HG03469 (cell line): Measurements from ENCODE around the gene MITF.

ENCODE experiments used
- ATAC-seq: cut with Tn5 transposase; IDR thresholded peaks from one replicate; pipeline ENCODE4 v1.9.1; 2021; ENCODE audit warnings: mild to moderate bottlenecking, moderate library complexity, moderate number of reproducible peaks; ENCODE audit not compliant: unreplicated experiment

Gene MITF

DNA sequence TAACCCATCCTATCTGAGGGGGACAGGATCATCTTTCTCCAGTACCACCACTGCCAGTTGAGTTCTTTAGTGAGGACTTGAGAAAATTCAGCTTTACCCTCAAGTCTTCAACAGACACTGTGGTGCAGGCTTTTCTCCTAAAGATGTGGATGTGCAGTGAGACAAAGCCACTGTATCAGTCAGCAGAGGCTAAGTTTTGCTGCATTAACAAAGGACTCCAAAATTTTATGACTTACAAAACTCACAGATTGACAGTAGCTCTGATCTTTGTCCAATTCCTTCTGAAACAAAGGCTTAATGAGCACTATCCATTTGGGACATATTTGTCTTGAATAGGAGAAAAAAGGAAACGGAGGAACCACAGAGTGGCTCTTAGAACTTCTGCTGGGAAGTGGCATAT is 87.9 kb downstream of the MITF start:
- ATAC-seq = no peak

DNA sequence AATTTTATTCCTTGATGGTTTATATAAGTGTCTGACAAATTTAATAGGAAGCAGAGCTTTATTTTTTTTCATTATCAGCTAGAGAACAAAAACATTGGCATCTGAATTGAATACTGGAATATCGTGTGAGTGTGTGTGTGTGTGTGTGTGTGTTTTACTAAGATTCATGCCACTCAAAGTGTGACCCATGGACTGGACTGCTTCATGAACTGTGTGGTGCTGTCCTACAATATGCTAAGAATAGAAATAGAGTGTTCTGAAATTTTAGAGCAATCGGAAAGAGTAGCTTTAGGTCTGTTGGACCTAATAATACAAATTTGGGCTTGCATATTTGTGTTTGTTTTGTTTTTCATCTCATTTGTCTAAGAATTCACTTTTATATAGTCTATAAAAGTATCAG is 89.6 kb downstream of the MITF start:
- ATAC-seq = no peak

DNA sequence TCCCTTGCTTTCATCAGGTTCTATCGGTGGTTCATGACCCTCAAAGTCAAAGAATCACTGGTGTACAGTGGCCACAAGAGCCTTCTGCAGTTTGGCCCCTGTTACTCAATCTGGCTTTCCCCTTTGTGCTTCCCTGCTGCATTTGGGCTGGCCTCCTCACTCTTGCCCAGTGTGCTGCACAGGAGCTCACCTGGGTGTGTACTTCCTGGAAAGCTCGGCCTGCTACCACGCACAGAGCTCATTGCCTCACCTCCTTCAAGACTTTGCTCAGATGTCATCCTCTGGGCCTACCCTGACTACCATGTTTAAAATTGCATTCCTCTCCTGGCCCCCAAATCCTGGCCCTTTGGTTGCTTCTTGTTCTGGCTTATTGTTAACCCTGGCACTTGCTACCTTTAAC is 90.9 kb downstream of the MITF start:
- no peak for ATAC-seq

DNA sequence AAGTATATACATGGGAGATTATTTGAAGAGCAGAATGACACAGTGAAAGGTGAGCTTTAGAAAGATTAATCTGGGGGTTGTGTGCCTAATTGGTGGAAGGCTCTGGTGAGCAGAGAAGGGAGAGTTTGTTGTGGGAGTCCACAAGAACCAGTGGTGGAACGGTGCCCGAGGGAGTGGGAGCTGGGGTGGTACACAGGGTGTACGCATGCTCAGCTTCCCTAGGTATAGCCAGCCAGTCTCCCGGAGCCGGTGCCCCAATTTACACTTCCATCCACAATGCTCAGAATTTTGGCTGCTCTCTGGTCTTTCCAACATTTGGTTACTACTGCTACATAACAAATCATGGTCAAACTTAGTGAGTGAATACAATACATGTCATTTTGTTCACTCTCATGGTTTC is 92.5 kb downstream of the MITF start:
- ATAC-seq = no peak

DNA sequence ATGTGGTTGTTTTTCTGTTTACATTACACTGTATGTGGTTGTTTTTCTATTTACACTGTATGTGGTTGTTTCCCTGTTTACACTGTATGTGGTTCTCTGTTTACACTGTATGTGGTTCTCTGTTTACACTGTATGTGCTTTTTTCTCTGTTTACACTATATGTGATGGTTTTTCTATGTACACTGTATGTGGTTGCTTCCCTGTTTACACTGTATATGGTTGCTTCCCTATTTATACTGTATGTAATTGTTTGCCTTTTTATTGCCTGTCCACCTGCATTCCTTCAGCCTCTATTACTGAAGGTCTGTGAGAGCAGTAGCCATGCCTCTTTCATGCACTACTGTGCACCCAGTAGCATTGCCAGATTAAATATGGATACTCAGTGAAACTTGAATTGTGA is 94.3 kb downstream of the MITF start:
- ATAC-seq = no peak

DNA sequence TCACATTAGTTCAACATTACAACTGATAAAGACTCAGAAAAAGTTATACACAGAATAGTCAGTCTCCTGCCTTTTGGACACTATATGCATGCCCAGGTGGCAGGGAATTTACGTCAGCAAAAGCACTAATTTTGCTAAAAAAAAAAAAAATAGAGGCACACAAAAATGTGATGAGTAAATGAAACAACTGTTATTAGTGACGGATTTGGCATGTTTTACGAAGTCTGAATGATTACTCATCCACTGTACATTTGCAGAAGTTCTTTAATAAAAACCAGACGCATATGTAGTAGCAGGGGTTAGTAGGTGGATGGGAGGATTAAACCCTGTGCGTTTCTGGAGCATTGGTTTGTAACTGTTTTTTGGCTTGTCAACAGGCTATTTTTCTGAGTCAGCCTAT is 99.0 kb downstream of the MITF start:
- ATAC-seq = no peak

DNA sequence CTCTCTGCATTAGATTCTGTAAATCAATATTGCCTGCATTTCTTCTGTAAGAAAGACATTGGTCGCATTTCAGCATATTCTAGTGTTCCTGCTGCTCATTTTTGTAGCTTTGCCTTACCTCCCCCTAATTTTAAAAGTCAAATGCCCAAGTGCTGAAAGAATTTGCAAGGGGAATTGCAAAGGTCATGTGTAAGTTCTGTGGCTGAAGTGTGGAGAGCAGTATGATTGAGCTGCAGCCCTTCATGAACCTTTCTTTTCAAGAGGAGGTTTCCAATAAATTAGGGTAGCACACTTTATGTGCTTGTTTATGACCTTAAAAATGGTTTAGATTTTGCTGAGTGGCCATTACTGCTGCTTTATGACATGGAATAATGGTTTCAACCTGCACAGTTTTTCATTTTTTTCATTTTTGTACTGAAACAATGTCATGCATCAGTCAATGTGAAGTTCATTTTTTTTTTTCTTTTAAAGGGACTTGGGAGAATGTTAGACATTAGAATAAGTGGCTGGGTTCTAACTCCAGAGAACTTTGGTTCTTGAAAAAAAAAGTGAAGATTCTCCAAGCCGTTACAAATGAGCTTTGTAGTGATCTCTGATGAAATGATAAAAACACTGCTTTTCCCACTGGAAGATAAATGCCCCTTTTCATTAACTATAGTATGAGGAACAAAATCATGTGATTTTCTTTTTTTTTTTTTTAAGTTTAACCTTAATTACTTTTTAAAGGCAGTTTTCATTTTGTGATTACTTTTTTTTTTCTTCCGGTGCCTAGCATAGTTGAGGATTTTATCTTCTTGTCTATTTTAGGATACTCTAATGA is 99.6 kb downstream of the MITF start:
- ATAC-seq = no peak

DNA sequence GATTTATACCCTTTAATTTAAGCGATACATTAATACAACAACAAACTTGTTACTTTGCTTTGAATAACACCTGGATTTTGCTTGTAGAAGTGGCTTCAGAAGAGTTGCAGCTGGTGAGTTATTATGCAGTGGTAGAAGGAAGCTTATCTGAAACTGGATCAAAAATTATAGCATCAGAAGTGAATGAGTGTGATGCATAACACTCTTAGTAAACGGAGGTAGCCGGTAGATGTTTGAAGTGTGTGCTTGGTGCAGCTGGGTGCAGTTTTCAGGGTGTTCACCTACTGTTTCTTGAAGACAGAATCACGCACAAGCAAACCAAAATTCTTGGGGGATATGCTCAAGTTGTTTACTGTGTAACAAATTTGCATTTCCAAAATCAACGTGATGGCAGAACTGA is 103.1 kb downstream of the MITF start:
- no peak for ATAC-seq

DNA sequence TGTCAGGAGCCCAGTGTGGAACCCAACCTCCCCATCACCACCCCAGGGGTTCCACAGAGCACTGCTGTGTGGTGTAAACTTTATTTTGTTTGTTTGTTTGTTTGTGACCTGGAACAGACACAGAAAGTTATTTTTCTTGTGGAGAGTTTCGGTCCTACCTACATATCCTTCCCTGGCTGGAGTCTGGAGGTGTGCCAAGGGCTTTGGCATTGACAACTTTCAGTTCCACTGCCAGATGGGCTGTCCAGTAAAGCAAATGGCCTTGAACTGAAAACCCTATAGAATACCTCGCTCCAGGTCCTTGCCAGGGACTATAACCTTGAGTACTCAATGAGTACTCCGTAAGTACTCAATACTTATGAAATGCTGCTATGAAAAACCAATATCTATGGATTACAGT is 103.5 kb downstream of the MITF start:
- ATAC-seq = no peak

DNA sequence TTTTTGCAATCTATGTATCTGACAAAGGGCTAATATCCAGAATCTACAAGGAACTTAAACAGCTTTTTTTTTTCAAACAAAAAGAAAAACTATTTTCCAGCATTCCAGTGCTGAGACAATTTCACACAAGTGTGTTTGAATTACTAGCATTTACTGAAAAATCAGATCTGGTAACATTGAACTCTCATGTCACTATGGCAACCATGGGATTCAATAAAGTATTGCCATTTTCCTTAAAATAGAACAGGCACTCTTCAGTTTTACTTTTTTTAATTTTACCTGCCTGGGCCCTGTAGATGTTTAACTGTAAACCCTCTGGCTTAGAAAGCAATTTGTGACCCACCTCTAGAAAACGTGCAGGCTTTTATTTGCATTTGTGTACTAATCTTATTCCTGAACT is 105.4 kb downstream of the MITF start:
- ATAC-seq = no peak

DNA sequence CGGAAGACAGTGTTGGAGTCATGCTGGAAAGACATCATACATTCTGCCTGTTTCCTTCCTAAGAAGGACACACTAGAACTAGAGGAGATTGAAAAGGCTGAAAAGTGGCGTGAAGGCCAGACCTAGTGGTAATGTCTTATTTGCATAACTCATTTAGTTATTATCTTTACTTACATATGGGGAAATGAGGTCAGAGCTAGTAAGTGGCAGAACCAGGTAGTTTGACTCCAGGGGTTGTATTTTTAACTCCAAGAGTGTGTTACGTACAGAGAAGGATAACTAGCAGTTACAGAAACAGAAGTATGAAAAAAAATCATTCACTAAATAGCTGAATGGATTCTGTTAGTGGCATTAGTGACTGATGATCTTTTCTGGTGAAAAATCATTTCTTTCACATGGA is 108.0 kb downstream of the MITF start:
- ATAC-seq = no peak

DNA sequence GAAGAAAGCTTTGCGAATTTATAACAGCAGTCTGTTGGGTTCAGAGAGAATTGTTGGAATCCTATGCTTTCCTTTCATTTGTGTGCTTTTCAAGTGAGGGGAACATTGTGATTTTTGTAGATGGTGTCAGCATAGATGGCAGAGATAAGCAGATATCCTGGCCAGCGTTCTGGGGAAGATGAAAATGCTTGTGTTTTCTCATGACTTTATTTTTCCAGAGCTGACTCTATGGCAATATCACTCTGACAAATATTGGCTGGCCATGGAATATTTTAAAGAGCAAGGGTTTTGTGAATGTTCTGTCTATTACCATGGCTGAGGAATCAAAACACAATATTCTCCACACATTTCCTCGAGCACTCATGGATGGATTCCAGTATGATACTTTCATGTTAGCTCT is 108.8 kb downstream of the MITF start:
- ATAC-seq = no peak

DNA sequence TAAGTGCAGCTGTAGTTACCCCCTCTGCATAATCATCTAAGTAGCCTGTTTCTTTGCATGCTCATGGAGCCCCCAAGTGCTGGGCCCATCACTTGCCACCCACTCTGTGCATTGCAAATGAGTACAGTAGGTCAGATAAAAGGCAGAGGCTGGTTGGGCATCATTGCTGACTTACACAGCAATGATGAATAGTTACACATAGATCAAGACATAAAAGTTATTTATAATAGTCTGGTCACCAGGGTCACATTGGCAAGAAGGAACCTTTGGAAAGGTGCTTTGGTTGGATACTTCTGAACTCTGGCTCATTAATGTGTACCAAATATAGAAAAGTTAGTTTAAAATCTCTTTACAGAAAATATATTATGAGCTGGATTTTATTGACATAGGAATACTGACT is 111.6 kb downstream of the MITF start:
- ATAC-seq = no peak

DNA sequence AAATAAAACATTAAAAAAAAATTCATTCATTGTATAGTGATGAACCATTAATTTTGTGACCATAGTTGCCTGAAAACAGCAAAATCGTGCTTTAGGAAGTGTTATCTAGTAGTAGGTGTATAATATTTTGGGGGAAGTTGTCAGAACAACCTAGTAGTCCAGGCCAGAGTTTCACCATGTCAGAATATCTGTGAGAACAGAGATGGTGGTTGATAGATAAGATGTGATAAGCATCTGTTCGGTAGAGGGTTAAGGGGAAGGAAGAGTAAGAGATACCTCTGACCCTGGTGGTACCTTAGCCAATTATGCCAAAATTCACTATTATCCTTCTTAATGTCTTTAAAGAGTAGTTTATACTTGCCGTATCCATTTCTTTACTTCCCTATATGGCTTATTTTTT is 113.8 kb downstream of the MITF start:
- ATAC-seq = no peak

DNA sequence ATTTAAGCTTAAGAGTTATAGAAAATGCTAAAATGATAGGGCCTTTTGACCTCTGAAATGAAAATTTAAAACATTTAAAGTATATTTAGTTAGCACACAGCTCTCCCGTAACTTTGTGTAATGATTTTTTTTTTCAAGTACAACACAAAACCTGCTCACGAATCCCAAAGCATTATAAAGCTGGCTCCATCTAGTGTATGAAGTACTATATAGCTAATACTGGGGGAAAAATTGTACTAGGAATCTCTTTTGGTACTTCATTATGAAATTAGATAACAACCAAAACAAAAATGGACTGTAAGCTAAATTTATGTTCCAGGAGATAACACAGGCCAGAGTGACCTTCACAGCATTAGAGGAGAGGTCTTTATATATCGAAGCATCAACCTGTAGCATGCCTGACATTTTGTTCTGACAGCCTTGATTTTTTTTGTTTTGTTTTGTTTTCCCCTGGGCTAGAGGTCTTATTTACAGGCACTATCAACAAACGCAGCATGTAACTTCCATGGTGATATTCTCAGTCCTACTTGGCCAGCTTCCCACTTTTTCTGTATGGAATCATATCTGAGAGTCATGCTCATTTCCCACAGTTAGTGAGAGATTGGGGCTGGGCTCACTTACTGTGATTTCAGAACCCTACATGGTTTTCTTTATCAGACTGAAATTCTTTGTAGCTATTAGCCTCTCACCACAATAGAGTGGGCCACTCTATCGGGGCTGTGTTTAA is 116.3 kb downstream of the MITF start:
- no peak for ATAC-seq

DNA sequence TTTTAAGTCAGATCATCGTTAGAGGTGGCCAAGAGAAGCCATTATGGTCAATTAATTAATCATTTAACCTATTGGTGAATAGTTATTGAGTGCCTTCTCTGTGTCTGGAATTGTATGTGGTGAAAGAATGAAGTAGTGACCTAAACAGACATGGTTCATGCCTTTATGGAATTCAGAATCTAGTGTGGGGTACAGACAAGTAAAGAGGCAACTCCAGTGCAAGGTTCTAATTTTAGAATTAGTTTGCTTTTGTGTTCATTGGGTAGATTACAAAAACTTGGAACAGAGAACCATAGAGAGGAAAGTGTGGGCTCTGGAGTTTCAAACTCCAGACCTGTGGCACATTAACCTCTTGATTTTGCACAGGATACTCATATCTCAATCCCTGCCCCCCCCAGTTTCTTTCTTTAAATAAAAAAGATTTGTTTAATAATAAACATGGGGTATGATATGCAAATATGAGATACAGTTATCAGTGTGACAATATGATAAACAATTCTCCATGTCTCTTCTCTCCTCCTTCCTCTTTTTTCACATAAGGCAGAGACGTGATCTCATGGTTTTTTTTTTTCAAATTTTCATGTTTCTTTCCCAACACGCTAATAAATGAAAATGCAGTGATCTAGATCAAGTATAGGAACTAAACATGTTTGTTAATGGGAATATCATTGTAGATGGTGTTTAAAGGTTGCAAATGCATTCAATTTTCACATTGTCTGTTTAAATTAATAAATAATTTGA is 117.9 kb downstream of the MITF start:
- ATAC-seq = no peak

DNA sequence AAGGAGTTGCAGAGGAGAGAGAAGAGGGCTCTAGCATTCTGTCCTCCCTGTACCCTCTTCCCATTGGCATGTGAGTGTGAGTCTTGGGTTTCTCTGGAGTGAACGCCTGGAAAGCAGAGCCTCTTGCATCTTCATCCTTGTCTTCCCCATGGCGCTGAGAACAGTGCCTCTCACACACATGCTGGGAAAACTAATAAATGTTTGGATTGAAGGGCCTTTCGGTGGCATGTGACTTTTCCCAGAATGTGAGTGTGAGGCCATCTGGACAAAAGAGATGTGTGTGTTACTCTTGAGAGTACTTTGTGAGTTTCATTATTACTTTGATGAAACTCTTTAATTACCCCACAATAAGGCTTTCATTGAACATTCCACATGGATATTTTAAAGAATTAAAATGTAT is 122.3 kb downstream of the MITF start:
- ATAC-seq = no peak

DNA sequence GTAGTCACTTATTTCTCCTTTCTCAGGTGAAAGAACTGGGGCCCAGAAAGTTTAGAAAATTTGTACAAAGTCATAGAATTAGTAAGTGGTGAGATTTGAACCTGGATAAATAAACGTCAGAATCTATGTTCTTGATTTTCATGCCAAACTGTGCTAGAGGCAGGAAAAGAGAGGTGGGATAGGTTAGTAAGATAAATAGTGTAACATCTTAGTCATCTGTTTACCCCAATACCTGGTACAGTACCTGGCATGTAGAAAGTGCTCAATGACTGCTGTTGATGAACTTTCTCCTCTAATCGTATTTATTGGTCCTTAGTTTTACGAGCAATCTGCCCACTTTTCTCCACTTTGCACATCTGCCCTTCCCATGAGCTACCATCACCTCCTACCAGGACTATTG is 124.9 kb downstream of the MITF start:
- ATAC-seq = no peak

DNA sequence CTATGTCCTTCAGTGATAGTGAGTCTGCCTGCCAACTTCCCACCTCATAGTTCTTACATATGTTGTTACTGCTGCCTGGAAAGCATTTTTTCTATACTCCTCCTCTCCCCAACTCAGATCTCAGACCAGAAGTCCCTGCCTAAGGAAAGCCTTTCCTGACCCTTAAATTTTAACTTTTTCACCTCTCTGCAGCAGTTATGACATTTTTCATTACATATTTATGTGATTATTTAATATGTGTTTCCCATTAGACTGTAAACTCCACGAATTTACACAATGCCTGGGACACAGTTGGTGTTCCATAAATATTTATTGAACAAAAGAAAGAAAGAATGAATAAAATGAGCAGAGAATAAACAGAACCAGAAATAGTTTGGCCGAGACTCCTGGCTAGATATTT is 125.5 kb downstream of the MITF start:
- ATAC-seq = no peak

DNA sequence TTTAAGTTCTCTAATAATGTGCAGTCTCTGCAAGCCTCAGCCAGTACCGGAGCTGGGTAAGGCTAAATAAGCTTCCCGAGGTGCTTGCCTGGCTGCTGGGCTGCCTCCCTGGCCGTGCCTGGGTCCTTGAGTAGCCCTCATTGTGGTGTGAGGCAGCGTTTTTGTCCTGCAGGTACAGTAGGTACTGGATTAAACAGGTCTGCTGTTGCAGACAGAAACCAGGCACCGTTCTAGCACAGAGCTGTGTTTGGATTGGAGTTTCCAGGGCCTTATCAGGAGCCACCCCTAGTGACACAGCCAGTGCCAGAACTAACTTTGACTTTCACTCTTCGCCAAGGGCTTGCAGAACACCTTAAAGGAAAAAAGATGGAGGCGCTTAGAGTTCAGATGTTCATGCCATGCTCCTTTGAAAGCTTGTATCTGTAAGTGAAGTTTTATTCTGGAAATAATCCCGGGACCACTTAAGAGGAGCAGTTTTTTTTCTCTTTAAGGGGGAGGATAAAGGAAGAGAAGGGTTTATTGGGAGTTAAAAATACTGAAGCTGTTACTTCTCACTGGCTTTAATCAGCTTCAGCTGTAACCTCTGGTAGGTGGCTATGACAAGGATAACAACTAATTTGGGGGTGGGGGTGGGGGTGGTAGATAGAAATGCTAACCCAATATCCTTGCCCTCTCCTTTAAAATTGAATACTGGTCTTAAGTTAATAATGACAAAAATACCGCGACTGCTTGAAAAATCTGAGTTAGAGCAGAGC is 126.8 kb downstream of the MITF start:
- ATAC-seq = no peak
